GM08714 (cell line): Measurements from ENCODE around the gene TECTA.

ENCODE experiments used
- H3K4me3 ChIP-seq: fragments of 200-500 bp; sonication (Bioruptor generic); 2 replicates; pipeline ENCODE4 v1.5.1; 2014; ENCODE audit warnings: mild to moderate bottlenecking, low read length, inconsistent platforms
- ZNF274 ChIP-seq: IDR thresholded peaks from 2 replicates; pipeline ENCODE4 v1.6.1; 2012; ENCODE audit warnings: mild to moderate bottlenecking, low read depth, low read length

Gene TECTA

GRCh38 chr11:121100943-121101342, at the start of gene TECTA:
Gene TECTA, plus strand, starts transcription at chr11:121101243. Its CDS starts 1,423 bp downstream, at chr11:121102666.
- TF ChIP-seq ZNF274 = no peak

DNA sequence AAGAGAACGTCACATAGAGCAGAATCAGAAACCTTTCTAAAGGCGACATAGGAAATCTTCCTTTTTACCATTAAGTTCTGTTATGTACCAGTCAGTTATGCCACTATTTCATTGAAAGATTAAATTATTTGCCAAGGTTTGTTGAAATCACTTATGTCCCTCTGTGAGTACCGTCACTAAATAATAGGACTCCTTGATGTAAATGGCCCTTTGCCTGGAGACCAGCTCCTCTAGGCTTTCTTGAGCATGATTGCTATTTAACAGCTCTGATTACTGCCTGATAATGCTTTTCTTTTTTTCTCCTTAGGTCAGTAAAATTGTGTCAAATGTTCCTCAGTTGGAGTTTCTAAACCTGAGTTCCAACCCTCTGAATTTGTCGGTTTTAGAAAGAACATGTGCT, 47.8 kb upstream of the TECTA start:
- H3K4me3 ChIP-seq = no peak overlapping the region
- TF ChIP-seq ZNF274 = no peak

More at GRCh38 chr11:121100943-121101342, at the start of gene TECTA:
- no peak within 1 kb of the TSS for H3K4me3 ChIP-seq

DNA sequence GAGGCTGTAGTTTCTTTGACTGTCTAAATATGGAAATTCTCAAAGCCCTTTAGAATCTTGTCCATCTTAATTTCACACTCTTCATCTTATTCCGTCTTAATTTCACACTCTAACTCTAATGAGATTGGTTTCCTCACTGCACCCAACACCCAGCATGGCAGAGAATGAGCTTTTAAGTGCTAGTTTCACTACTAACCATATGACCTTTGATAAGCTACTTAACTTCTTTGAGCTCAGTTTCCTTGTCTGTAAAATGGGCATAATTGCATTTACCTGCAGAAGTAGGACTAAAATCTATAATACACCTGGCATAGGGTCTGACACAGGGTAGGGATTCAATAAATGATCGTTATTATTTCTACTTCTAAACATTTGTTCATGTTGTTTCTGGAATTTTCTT, 46.8 kb upstream of the TECTA start:
- TF ChIP-seq ZNF274 = no peak
- H3K4me3 ChIP-seq = no peak overlapping the region

- TF ChIP-seq ZNF274 = no peak
- H3K4me3 ChIP-seq = no peak overlapping the region
Measured at GRCh38 chr11:121055076-121055475, 46.0 kb upstream of the TECTA start.

DNA sequence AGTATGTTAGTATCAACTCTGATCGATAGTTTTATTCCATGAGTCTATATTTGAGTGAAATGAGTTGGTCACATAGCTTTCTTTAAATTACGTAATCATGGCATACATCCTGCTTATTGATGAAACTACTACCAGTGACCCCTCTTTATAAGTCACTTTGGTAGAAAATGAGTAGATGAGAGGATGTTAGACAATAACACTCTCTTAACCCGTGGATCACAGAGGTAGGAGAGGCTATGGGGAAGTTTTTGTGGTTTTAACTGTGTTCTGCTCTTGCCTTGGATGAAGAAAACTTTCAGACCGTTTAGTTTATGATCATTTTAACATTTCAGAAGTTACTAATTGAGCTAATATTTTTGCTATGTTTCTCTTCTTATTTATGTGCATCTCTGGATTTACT, 43.1 kb upstream of the TECTA start:
- TF ChIP-seq ZNF274 = no peak

DNA sequence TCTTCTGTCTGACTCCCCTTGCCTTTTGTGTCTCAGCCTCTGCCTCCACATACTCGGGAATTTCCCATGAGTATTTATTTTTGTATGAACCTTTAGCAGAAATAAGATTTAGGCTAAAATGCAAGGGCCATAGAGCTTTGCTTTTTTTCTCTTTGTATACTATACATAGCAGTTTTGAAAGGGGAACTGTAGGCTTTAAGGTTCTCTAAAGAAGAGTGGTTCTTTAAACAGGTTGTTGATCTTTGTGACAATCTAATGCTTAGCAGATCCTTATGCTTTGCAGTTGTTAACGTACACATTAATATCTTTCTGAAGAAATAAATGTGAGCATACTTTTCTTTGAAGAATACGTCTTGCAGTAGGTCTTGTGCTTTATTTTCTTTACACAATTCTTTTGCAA, 42.1 kb upstream of the TECTA start:
- no peak overlapping the region; the same call in 1 of the 2 replicates for H3K4me3 ChIP-seq
- TF ChIP-seq ZNF274 = no peak

More for the DNA sequence above, 43.1 kb upstream of the TECTA start:
- no peak overlapping the region for H3K4me3 ChIP-seq

DNA sequence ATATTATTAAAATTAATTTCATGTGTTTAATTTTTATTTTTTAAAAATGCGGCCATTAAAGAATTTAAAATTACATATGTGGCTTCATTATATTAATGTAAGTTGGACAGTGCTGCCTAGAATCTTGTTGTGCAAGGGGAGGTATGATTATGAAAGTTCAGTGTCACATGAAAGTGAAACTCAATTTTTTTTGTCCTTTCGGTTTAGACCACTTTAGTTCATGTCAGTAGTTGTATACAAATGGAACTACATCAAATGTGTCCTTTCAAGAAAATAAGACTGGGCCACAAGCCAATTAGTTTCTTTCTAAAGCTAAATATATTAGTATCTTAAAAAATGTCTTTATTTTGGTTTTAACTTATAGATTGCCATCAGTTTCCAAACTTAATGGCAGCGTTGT, 41.4 kb upstream of the TECTA start:
- no peak overlapping the region for H3K4me3 ChIP-seq
- TF ChIP-seq ZNF274 = no peak

- no peak for TF ChIP-seq ZNF274
- H3K4me3 ChIP-seq = no peak overlapping the region
Measured at GRCh38 chr11:121063728-121064127, 37.3 kb upstream of the TECTA start.

GRCh38 chr11:121066623-121067022, 34.4 kb upstream of the TECTA start:
- TF ChIP-seq ZNF274 = no peak
- H3K4me3 ChIP-seq = no peak overlapping the region

GRCh38 chr11:121067026-121067425, 34.0 kb upstream of the TECTA start:
- H3K4me3 ChIP-seq = no peak overlapping the region
- no peak for TF ChIP-seq ZNF274

- no peak overlapping the region for H3K4me3 ChIP-seq
- no peak for TF ChIP-seq ZNF274
Measured at GRCh38 chr11:121067453-121067852, 33.6 kb upstream of the TECTA start.

- H3K4me3 ChIP-seq = no peak overlapping the region
- TF ChIP-seq ZNF274 = no peak
Measured at GRCh38 chr11:121067962-121068647, 32.9 kb upstream of the TECTA start.

- H3K4me3 ChIP-seq = no peak overlapping the region
Measured at GRCh38 chr11:121068787-121069186, 32.3 kb upstream of the TECTA start.

GRCh38 chr11:121070951-121071845, 29.8 kb upstream of the TECTA start:
- H3K4me3 ChIP-seq = no peak overlapping the region
- TF ChIP-seq ZNF274 = no peak

More at GRCh38 chr11:121068787-121069186, 32.3 kb upstream of the TECTA start:
- TF ChIP-seq ZNF274 = no peak
